PC-3 (cell line): ENCODE data around the gene GPR137C.

Experiments used
- EZH2 ChIP-seq: fragments of 300-600 bp; sonication (generic); IDR thresholded peaks from one replicate; pipeline ENCODE4 v1.6.1; 2017; ENCODE audit warnings: antibody characterized with exemption, mild to moderate bottlenecking, low read length; ENCODE audit not compliant: unreplicated experiment
- TF ChIP-seq, protein P1 (sequence below): fragments of 300-600 bp; sonication (generic); conservative IDR thresholded peaks from 2 replicates; pipeline ENCODE4 v1.5.1; 2017; ENCODE audit warnings: antibody characterized with exemption, low read depth, mild to moderate bottlenecking, low read length

DNA sequence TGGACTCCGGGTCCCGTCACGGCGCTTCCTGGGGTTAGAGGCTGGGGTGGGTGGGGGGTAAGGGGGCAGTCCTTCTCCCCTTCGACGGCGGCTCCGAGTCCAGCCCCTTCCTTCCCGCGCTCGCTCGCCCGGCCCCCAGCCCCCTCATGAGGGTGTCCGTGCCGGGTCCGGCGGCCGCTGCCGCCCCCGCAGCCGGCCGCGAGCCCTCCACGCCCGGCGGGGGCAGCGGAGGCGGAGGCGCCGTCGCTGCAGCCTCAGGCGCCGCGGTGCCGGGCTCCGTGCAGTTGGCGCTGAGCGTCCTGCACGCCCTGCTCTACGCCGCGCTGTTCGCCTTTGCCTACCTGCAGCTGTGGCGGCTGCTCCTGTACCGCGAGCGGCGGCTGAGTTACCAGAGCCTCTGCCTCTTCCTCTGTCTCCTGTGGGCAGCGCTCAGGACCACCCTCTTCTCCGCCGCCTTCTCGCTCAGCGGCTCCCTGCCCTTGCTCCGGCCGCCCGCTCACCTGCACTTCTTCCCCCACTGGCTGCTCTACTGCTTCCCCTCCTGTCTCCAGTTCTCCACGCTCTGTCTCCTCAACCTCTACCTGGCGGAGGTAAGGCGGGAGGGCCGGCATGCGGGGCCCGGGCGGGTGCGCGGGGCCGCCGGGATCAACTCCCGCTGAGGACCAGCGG is 500 bp downstream of the GPR137C start:
- TF ChIP-seq, protein P1, sequence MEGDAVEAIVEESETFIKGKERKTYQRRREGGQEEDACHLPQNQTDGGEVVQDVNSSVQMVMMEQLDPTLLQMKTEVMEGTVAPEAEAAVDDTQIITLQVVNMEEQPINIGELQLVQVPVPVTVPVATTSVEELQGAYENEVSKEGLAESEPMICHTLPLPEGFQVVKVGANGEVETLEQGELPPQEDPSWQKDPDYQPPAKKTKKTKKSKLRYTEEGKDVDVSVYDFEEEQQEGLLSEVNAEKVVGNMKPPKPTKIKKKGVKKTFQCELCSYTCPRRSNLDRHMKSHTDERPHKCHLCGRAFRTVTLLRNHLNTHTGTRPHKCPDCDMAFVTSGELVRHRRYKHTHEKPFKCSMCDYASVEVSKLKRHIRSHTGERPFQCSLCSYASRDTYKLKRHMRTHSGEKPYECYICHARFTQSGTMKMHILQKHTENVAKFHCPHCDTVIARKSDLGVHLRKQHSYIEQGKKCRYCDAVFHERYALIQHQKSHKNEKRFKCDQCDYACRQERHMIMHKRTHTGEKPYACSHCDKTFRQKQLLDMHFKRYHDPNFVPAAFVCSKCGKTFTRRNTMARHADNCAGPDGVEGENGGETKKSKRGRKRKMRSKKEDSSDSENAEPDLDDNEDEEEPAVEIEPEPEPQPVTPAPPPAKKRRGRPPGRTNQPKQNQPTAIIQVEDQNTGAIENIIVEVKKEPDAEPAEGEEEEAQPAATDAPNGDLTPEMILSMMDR = no peak
- no peak for TF ChIP-seq EZH2
